ENCODE results near the gene CCRL2.

CCRL2 gene

GRCh38 chr3:46365737-46366524 is 41.1 kb upstream of the CCRL2 start:
- TF ChIP-seq ZFX (IDR thresholded peaks at IDR 0.05) (no peak), CTCF (conservative IDR thresholded peaks at IDR 0.05) (no peak)
- H3K27ac ChIP-seq = no peak overlapping the region

GRCh38 chr3:46367811-46368210 is 39.2 kb upstream of the CCRL2 start:
- no peak overlapping the region for H3K27ac ChIP-seq
- TF ChIP-seq ZFX (IDR thresholded peaks at IDR 0.05) (no peak), CTCF (conservative IDR thresholded peaks at IDR 0.05) (no peak)

- TF ChIP-seq ZFX (IDR thresholded peaks at IDR 0.05) (no peak), CTCF (conservative IDR thresholded peaks at IDR 0.05) (peak; percentile 10; the same call in 1 of the 2 replicates)
- no peak overlapping the region for H3K27ac ChIP-seq
These were observed 38.5 kb upstream of the CCRL2 start for GRCh38 chr3:46368569-46368968.

- TF ChIP-seq ZFX (IDR thresholded peaks at IDR 0.05) (no peak), CTCF (conservative IDR thresholded peaks at IDR 0.05) (no peak)
- H3K27ac ChIP-seq = no peak overlapping the region
These were observed 37.9 kb upstream of the CCRL2 start for GRCh38 chr3:46369151-46369550.

- TF ChIP-seq ZFX (IDR thresholded peaks at IDR 0.05) = no peak
- no peak for TF ChIP-seq CTCF (conservative IDR thresholded peaks at IDR 0.05)
- H3K27ac ChIP-seq = no peak overlapping the region
These were observed 37.4 kb upstream of the CCRL2 start for GRCh38 chr3:46369675-46370132.

- H3K27ac ChIP-seq = no peak within 1 kb of the TSS
- TF ChIP-seq CTCF (conservative IDR thresholded peaks at IDR 0.05) (no peak), ZFX (IDR thresholded peaks at IDR 0.05) (no peak)
These were observed 36.1 kb upstream of the CCRL2 start, which contains the start of gene CCR5 for GRCh38 chr3:46370839-46371518. Gene CCR5 (plus strand): TSS chr3:46370946. CDS start chr3:46372903, 1,957 bp downstream.

Data from C4-2B (cell line).